COLO829 (cell line): Measurements from ENCODE around the gene OBSL1.

ENCODE experiments used
- DNase-seq: peaks from one replicate; pipeline ENCODE4 v3.0.0; 2012; ENCODE audit warnings: low spot score

OBSL1 gene

DNA sequence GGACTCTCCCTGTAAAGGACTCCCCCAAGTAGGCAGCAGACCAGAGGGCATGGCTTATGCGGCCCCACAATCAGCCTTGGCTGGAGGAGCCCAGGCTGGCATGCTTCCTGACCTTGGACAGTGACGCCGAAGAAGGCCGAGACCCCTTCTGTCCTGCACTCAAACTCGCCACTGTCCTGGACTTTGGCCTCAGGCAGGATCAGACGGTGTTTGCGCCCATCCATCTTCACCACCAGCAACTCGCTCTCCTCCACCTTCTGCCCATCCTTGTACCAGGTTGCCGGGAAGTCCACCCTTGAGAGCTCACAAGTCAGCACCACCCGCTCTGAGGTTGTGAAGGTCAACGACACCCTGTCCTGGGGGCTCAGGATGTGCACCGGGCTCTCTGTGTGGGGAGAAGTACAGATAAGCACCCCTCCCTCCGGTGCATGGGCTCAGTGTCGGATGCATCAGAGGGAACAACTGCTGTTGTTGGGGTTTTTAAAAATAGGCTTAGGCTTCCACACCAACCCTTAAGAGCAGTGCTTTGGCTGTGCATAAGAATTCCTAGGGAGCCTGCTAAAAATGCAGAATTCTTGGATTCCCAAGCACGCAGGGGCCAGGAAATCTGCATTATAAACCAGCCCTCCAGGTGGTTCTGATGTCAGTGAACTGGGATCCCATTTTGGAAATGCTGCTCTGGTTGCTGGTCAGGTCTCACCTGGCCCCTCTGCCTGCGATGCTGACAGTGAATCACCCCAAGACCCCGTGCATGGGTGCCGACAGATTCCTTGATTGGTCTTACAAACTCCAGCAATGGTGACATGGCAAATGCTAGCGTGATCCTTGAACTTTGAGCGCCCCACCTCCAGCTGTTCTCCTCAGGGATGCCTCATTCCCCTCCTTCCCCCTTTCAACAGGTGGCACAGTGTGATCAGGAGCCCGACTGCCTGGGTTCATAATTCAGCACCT lies 5.9 kb downstream of the OBSL1 start:
- DNase-seq: no peak

GRCh38 chr2:219563271-219563928 lies 7.9 kb downstream of the OBSL1 start:
- no peak for DNase-seq

- DNase-seq: no peak
These were observed 9.0 kb downstream of the OBSL1 start for GRCh38 chr2:219562049-219563020.

DNA sequence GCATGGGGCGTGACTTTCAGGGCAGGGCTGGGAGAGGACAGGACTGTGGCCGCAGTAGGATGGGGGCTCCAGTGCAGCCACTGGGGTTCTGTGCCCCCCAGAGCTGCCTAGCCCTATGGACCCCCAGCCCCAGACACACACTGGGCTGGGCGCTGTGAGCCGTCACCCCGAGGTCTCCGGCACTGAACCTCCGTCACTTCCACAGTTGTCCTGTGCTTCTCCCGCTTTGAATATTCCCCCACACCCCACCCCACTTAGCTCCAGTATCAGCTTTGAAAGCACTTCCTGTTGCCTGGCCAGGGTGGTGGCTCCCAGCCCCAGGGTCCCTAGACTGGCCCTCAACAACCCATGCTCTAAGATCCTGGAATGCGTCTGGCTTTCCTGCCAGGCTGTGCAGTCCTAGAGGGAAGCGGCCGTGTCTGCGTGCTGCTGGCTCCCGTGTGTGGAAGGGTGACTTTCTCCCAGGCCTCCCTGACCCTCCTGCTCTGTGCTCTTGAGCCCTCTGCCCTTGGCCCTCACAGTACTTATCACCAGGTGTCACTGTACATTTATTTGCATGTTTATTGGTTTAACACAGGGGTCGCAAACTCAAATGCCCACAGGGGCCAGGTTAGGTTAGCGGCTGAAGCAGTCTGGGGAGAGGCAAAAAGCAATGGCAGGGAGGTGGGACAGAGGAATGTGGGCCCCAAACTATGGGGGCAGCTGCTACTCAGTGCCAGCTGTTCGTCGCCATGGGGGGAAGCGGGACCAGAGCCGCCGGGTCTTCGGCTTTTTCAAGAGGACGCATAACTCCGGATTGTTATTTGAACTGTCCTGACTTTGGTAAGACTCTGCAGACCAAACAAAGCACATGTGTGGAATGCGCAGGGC lies 9.9 kb downstream of the OBSL1 start:
- no peak for DNase-seq

GRCh38 chr2:219560893-219561178 lies 10.5 kb downstream of the OBSL1 start:
- no peak for DNase-seq

DNA sequence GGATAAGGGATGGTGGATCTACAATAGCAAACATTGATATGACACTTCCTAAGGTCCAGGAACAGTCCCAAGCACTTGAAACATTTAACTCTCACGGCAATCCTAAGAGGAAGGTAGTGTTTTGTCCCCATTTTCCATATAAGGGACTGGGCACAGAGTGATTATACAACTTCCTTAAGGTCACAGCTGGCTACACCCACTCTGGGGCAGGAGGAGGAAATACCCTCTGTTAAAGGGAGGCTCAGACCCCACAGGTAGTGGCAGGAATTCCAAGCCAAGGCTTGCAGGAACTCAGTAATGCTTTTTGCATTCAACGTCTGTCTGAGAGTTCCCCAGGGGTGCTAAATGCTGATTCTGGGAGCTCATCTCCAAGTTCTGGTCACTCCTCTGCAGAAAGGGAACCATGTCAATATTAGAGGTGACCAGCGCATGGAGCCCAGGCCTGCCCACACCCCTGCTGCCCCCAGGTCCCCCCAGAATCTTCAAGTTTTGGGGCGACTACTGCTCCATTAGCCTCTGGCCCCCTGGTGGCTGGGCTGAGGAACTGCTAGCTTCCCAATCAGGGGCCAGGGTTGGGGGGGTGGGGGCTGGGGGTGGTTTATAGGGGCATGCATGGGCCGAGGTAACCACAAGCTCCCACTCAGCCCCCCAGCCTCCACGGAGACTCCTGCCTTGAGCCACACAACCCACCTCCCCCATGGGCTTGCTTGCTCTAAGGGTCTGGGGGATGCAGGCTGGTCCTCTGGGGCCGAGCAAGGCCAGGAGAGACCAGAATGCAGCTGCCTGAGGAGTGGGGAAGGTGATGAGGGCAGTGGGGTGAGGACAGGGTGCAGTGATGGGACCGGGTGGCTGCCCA lies 11.1 kb downstream of the OBSL1 start:
- no peak for DNase-seq

DNA sequence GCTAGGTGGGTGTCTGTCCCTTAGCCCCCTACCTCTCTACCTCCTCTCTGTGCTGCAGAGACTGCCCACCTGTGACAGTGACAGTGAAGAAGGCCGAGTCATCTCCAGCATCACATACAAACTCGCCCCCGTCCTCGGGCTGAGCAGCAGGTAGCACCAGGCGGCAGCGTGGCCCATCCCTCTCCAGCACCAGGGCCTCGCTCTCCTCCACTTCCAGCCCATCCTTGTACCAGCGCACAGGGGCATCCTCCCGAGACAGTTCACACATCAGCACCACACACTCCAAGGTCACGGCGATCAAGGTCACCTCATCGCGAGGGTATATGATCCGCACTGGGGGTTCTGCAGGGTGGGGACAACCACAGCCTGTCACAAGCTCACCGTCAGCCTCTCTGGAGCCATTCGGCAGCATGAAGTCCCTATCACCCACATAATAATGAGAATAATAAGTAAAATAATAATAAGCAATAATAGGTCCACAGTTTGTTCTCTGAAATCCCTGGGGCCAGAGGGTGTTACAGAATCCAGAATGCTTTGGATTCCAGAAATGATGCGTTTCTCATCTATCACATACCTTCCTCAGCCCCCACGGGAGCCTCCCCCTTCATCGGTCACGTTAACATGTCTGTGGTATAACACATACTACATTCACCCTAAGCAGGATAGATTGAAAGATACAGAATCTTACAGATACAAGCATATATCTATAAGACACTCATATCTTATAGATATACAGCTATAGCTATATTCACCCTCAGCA lies 12.0 kb downstream of the OBSL1 start:
- DNase-seq: no peak

DNA sequence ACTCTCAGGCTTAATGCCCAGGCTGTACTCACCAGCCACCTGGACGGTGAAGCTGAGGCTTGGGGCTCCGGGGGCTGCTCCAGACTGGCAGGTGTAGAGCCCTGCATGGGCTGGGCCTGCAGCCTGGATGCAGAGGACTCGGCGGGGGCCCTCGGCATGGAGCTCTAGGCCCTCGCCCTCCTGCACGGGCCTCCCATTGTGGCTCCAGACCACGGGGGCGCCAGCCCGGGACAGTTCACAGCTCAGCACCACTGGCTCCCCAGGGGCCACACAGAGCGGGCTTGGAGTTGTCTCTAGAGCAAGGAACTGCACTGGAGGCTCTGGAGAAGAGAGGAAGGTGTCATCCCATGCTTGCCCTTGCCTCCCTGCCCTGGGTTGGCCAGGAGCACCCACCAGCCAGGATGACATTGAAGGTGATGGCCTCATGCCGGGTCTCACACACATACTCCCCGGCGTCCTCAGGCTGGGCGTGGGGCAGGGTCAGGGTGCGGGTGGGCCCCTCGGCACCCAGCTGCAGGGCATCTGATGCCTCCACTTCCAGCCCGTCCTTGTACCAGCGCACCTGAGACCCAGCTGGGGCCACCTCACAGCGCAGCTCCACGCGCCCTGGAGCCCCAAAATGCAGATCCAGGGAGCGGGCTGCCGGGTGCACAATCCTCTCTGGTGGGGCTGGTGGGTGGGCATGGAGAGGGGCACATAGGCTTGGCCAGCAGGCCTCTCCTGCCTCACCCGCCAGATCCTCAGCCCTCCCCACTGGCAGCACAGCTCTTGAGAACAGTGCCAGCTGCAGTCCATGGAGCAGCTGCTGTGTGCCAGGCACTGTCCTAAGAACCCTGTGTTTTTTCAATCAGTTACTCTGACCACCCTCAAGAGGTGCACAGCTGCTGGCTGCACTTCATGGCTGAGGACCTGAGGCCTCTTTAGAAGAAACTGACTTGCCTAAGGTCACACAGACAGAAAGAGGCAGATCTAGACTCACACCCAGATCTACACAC lies 13.3 kb downstream of the OBSL1 start:
- DNase-seq: no peak

DNA sequence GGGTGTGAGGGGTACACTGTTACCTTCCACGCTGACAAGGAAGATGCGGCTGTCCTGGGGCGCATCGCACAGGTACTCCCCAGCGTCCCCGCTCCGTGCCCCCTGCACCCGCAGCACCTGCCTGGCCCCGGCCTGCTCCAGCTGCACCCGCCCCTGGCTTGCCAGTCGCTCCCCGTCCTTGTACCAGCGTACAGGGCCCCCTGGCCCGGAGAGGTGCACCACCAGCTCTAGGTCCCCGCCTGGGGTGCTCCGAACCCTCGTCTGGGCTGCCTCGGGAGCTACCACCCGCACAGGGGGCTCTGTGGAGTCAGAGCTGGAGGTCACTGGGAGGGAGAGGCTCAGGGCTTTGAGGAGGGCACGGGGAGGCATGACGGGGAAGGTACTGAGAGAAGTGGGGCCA lies 14.0 kb downstream of the OBSL1 start:
- DNase-seq: no peak

DNA sequence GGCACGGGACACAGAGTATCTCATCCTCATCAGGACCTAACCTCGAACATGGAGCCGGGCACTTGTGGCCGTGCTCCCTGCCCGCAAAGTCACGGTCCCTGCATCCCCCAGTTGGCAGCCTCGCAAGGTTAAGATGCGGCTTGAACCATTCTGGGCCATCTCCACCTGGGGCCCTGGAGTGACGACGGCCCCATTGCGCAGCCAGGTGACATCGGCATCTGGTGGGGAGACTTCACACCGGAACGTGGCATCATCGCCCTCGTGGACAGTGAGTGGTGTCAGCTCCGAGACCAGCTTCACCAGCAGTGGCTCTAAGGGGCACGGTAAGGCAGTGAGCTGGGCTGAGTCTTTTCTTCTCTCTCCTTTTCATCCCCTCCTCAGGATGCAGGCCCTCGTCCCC lies 14.9 kb downstream of the OBSL1 start:
- DNase-seq: no peak

DNA sequence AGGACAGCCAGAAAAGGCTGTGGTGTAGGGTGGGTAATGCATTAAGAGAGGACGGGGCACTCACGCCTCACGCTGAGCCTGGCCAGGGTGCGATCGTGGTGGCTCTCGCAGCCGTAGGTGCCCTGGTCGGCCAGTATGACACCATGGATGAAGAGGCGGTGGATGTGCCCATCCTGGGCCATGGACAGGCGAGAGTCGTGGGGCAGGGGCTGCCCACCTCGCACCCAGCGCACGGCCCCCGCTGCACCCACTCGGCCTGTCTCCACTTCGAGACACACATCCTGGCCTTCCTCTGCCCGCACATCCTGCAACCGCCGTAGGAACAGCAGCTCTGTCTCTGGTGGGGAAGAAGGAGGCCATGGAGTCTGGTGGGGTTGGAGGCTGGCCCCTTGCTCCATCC lies 15.4 kb downstream of the OBSL1 start:
- no peak for DNase-seq

DNA sequence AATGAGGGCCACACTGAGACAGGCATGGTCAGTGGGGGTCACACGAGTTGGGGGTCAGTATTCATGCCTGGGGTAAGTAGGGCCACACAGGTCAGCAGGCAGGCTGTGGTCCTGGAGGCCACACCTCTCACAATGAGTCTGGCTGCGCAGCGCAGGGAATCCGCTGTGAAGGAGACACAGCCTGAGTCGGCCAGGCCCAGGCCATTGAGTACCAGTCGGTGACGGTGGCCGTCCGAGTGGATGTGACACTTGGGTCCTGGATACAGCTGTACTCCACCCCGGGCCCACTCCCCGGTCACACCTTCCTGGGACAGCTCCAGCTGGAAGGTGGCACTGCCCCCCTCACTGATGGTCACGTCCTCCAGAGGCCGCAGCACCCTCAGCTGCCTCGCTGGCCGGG lies 17.0 kb downstream of the OBSL1 start:
- DNase-seq: no peak

GRCh38 chr2:219553463-219553963 lies 17.8 kb downstream of the OBSL1 start:
- DNase-seq: no peak

DNA sequence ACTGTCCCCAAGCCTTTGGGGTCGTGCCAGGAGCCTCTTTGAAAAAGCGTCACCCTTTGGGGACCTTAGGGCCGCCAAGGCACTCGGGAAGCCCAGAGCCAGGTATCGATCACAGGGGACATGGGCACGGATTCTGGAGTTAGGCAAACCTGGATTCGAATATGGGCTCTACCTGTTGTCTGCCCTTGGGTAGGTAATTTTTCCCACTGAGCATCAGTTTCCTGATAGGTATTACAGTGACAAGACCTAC lies 18.2 kb downstream of the OBSL1 start:
- DNase-seq: no peak

DNA sequence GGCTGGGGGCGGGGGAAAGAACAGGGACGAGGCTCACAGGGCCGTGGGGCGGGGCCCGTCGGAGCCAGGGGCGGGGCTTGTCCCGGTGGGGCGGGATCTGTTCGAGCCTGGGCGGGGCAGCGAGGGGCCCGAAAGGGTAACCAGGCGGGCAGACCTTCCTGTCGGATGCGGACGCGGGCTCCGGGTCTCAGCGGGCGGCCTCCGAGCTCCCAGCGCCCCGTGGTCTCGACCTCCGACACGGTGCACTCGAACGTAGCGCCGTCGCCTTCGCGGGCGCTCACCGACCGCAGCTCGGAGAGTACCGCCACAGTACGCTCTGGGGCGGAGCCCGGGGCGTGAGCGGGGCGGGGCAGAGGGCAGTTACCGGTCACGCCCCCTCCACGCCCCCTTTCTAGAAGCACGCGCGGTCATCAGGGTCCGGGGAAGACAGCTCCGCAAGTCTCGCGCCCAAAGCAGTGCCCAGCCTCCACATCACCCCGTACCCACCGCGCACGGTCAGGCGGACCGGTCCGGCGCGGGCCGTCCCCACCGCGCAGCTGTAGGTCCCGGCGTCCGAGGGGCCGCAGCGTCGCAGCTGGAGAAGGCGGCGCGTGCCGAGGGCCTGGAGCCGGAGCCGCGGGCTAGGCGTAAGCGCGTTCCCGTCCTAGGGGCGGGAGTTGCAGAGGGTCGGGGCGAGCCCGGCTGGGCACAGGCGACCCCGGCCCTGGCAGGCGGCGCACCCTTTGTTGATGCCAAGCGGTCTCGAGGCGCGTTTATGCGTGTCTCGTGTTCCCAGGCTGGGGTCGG lies 18.8 kb downstream of the OBSL1 start:
- peak; percentile 85 for DNase-seq

GRCh38 chr2:219551441-219552381 lies 19.6 kb downstream of the OBSL1 start:
- no peak for DNase-seq

- no peak for DNase-seq
These were observed 21.7 kb downstream of the OBSL1 start for GRCh38 chr2:219549619-219550018.
